Neural cell (in vitro differentiated cells): ENCODE data around the gene CES4A. TPM values are rescaled to one million over a fixed set of nuclear protein-coding genes. Genes with fewer than 3 reads are reported as not detected.

Source experiments
- H2AFZ ChIP-seq: fragments of 200-600, 300-800 bp; sonication (generic), shearing (Covaris generic); 2 replicates; pipeline ENCODE4 v1.6.0; 2014; ENCODE audit warnings: low read depth, mild to moderate bottlenecking, antibody characterized with exemption, low read length, moderate library complexity
- H3F3A ChIP-seq: fragments of 200-600 bp; shearing (Covaris generic); 2 replicates; pipeline ENCODE4 v1.6.1; 2016; ENCODE audit warnings: mild to moderate bottlenecking, moderate library complexity, mixed read lengths, antibody characterized with exemption, low read length; ENCODE audit not compliant: insufficient read depth, poor library complexity, severe bottlenecking
- H3K27ac ChIP-seq: fragments of 200-600, 300-800 bp; sonication (generic), shearing (Covaris generic); 2 replicates; pipeline ENCODE4 v1.5.1; 2014; ENCODE audit warnings: mild to moderate bottlenecking, low read length, moderate library complexity
- H3K27me3 ChIP-seq: fragments of 300-800, 200-600 bp; sonication (generic), shearing (Covaris generic); 2 replicates; pipeline ENCODE4 v1.6.0; 2014; ENCODE audit warnings: mild to moderate bottlenecking, low read depth, low read length, moderate library complexity; ENCODE audit not compliant: insufficient read depth
- H3K36me3 ChIP-seq: fragments of 300-800, 200-600 bp; sonication (generic), shearing (Covaris generic); 2 replicates; pipeline ENCODE4 v1.5.1; 2014; ENCODE audit warnings: mild to moderate bottlenecking, antibody characterized with exemption, low read length, moderate library complexity; ENCODE audit not compliant: insufficient read depth
- H3K4me2 ChIP-seq: fragments of 300-800, 200-600 bp; sonication (generic), shearing (Covaris generic); 2 replicates; pipeline ENCODE4 v1.6.0; 2014; ENCODE audit warnings: mild to moderate bottlenecking, low read length
- H3K4me3 ChIP-seq: fragments of 300-800, 200-600 bp; sonication (generic), shearing (Covaris generic); 2 replicates; pipeline ENCODE4 v1.5.1; 2014; ENCODE audit warnings: mild to moderate bottlenecking, low read length, moderate library complexity
- H3K79me2 ChIP-seq: fragments of 200-600 bp; shearing (Covaris generic); replicated peaks from 2 replicates; pipeline ENCODE4 v1.6.0; 2014; ENCODE audit warnings: mild to moderate bottlenecking, low read length, moderate library complexity; ENCODE audit not compliant: insufficient read depth
- H3K9ac ChIP-seq: fragments of 300-800, 200-600 bp; sonication (generic), shearing (Covaris generic); 2 replicates; pipeline ENCODE4 v1.6.1; 2016; ENCODE audit warnings: mild to moderate bottlenecking, low read length, mixed read lengths
- H3K9me2 ChIP-seq: fragments of 200-600 bp; shearing (Covaris generic); 2 replicates; pipeline ENCODE4 v1.6.1; 2016; ENCODE audit warnings: mild to moderate bottlenecking, low read length, mixed read lengths; ENCODE audit not compliant: insufficient read depth
- H3K9me3 ChIP-seq: fragments of 200-600, 300-800 bp; sonication (generic), shearing (Covaris generic); 2 replicates; pipeline ENCODE4 v1.6.1; 2016; ENCODE audit warnings: mild to moderate bottlenecking, mixed run types, low read length, moderate library complexity, mixed read lengths
- H4K20me1 ChIP-seq: fragments of 200-600 bp; shearing (Covaris generic); 2 replicates; pipeline ENCODE4 v1.6.1; 2016; ENCODE audit warnings: mild to moderate bottlenecking, mixed run types; ENCODE audit not compliant: insufficient read depth
- EP300 ChIP-seq: fragments of 450-650 bp; conservative IDR thresholded peaks from 2 replicates; pipeline ENCODE4 v1.6.1; 2014; ENCODE audit warnings: antibody characterized with exemption, mild to moderate bottlenecking, moderate library complexity; ENCODE audit not compliant: poor library complexity, severe bottlenecking
- EZH2 ChIP-seq: fragments of 200-600, 300-800 bp; shearing (Covaris generic), sonication (generic); IDR thresholded peaks from 2 replicates; pipeline ENCODE4 v1.6.1; 2014; ENCODE audit warnings: antibody characterized with exemption, low read length, borderline replicate concordance, mild to moderate bottlenecking; ENCODE audit not compliant: insufficient read depth, poor library complexity, severe bottlenecking
- MXI1 ChIP-seq: fragments of 450-650 bp; conservative IDR thresholded peaks from 2 replicates; pipeline ENCODE4 v1.6.1; 2014; ENCODE audit warnings: antibody characterized with exemption, mild to moderate bottlenecking; ENCODE audit not compliant: poor library complexity, severe bottlenecking
- POLR2AphosphoS5 ChIP-seq: IDR thresholded peaks from 2 replicates; pipeline ENCODE4 v1.6.1; 2012
- RAD21 ChIP-seq: fragments of 450-650 bp; conservative IDR thresholded peaks from 2 replicates; pipeline ENCODE4 v1.6.1; 2014; ENCODE audit warnings: antibody characterized with exemption, mild to moderate bottlenecking, moderate library complexity
- SMC3 ChIP-seq: fragments of 450-650 bp; conservative IDR thresholded peaks from 2 replicates; pipeline ENCODE4 v1.6.1; 2014; ENCODE audit warnings: antibody characterized with exemption, mild to moderate bottlenecking, moderate library complexity; ENCODE audit not compliant: poor library complexity
- TAF1 ChIP-seq: IDR thresholded peaks from 2 replicates; pipeline ENCODE4 v1.6.1; 2012; ENCODE audit warnings: low read depth
- polyA plus RNA-seq: library from polyadenylated mRNA; depleted of rRNA; stranded (reverse); fragments of >200 nt; gene quantifications from 2 replicates; pipeline ENCODE4 v1.2.3, GENCODE V29; 2014
- TF ChIP-seq, protein P1 (sequence below): fragments of 450-650 bp; IDR thresholded peaks from 2 replicates; pipeline ENCODE4 v1.5.1; 2014; ENCODE audit warnings: antibody characterized with exemption, mild to moderate bottlenecking, moderate library complexity; ENCODE audit not compliant: poor library complexity, severe bottlenecking
- TF ChIP-seq, protein P2 (sequence below): IDR thresholded peaks from 2 replicates; pipeline ENCODE4 v1.6.1; 2012; ENCODE audit warnings: borderline replicate concordance

Gene CES4A
- polyA plus RNA-seq, 1 donor from 2014 or later: 51.2 TPM

DNA sequence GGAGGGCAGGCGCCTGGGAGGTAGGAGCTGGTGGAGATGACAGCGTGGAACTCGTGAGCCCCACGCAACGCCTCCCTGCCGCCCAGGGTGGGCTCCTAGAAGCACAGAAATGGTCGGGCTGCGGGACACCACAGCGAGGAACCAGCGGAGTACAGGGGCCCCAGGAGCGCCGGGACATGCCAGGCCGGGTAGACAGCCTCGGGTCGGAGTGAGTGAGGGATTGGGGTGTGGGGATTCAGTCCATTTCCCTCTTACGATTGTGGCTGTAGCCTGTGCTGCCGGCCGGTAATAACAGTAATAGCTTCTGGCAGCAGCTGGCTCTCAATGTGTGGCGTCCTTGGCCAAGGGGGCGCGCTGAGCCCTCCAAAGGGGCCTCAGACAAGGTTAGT, 39.6 kb upstream of the CES4A start:
- H3F3A ChIP-seq: no peaks in the 10 kb centered on the region
- no peak for TF ChIP-seq RAD21
- TF ChIP-seq EZH2: no peak
- TF ChIP-seq EP300: no peak
- TF ChIP-seq POLR2AphosphoS5: no peak
- TF ChIP-seq, protein P1, sequence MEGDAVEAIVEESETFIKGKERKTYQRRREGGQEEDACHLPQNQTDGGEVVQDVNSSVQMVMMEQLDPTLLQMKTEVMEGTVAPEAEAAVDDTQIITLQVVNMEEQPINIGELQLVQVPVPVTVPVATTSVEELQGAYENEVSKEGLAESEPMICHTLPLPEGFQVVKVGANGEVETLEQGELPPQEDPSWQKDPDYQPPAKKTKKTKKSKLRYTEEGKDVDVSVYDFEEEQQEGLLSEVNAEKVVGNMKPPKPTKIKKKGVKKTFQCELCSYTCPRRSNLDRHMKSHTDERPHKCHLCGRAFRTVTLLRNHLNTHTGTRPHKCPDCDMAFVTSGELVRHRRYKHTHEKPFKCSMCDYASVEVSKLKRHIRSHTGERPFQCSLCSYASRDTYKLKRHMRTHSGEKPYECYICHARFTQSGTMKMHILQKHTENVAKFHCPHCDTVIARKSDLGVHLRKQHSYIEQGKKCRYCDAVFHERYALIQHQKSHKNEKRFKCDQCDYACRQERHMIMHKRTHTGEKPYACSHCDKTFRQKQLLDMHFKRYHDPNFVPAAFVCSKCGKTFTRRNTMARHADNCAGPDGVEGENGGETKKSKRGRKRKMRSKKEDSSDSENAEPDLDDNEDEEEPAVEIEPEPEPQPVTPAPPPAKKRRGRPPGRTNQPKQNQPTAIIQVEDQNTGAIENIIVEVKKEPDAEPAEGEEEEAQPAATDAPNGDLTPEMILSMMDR: no peak
- no peak for TF ChIP-seq TAF1
- no peak for TF ChIP-seq MXI1
- no peaks in the 10 kb centered on the region for H3K79me2 ChIP-seq
- H3K9me3 ChIP-seq: no peaks in the 10 kb centered on the region
- no peak overlapping the region for H3K9ac ChIP-seq
- H3K4me3 ChIP-seq: no peak overlapping the region
- H3K9me2 ChIP-seq: no peaks in the 10 kb centered on the region
- H3K27ac ChIP-seq: no peak overlapping the region
- peaks cover 36% of the 10 kb centered on the region for H3K27me3 ChIP-seq
- H4K20me1 ChIP-seq: no peaks in the 10 kb centered on the region
- H3K4me2 ChIP-seq: no peak overlapping the region
- H3K36me3 ChIP-seq: no peaks in the 10 kb centered on the region
- H2AFZ ChIP-seq: no peak overlapping the region

DNA sequence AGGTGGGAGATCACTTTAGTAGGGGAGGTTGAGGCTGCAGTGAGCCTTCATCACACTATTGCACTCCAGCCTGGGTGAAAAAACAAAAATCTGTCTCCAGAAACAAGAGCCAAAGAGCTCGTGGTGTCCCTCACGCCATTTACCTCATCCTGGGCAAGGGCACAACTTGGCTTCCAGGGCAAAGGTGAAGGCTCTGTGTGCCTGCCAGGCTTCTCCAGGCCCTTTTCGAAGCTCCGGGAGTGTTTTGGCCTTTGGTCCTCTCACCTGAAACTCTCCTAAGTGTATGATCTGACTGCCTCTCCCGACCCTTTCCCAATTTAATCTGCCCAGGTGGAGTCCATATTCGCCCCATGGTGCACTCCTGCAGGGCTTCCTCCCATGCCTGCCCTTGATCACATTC, 38.9 kb upstream of the CES4A start:
- H2AFZ ChIP-seq: no peak overlapping the region
- H3K27me3 ChIP-seq: peaks cover 36% of the 10 kb centered on the region
- H3K36me3 ChIP-seq: no peaks in the 10 kb centered on the region
- H3K9ac ChIP-seq: no peak overlapping the region
- no peaks in the 10 kb centered on the region for H4K20me1 ChIP-seq
- no peaks in the 10 kb centered on the region for H3F3A ChIP-seq
- H3K79me2 ChIP-seq: no peaks in the 10 kb centered on the region
- H3K4me2 ChIP-seq: no peak overlapping the region
- no peaks in the 10 kb centered on the region for H3K9me2 ChIP-seq
- no peak overlapping the region for H3K27ac ChIP-seq
- TF ChIP-seq SMC3 (no peak), EP300 (no peak), RAD21 (no peak), TAF1 (no peak), MXI1 (no peak)
- TF ChIP-seq, protein P2, sequence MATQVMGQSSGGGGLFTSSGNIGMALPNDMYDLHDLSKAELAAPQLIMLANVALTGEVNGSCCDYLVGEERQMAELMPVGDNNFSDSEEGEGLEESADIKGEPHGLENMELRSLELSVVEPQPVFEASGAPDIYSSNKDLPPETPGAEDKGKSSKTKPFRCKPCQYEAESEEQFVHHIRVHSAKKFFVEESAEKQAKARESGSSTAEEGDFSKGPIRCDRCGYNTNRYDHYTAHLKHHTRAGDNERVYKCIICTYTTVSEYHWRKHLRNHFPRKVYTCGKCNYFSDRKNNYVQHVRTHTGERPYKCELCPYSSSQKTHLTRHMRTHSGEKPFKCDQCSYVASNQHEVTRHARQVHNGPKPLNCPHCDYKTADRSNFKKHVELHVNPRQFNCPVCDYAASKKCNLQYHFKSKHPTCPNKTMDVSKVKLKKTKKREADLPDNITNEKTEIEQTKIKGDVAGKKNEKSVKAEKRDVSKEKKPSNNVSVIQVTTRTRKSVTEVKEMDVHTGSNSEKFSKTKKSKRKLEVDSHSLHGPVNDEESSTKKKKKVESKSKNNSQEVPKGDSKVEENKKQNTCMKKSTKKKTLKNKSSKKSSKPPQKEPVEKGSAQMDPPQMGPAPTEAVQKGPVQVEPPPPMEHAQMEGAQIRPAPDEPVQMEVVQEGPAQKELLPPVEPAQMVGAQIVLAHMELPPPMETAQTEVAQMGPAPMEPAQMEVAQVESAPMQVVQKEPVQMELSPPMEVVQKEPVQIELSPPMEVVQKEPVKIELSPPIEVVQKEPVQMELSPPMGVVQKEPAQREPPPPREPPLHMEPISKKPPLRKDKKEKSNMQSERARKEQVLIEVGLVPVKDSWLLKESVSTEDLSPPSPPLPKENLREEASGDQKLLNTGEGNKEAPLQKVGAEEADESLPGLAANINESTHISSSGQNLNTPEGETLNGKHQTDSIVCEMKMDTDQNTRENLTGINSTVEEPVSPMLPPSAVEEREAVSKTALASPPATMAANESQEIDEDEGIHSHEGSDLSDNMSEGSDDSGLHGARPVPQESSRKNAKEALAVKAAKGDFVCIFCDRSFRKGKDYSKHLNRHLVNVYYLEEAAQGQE: no peak
- no peaks in the 10 kb centered on the region for H3K9me3 ChIP-seq
- H3K4me3 ChIP-seq: no peak overlapping the region

DNA sequence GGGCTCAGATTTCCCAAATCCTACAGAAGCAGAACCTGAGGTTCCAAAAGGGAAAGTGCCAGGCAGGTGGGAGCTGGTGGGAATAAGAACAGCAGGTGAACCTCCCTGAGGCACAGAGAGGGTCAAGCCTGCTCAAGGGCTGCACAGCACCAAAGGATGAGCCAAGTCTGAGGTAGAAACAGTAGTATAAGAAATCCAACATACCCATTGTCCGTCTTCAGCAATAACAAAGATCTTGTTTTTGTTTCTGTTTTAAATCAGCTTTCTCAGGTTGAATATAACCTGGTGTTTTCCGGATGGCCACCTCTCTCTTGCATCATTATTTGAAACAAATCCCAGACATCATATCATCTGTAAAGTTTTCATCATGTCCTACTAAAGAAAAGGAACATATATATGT, 38.0 kb upstream of the CES4A start:
- H3K79me2 ChIP-seq: no peaks in the 10 kb centered on the region

More for the DNA sequence above, 38.0 kb upstream of the CES4A start:
- no peak overlapping the region for H3K27ac ChIP-seq
- no peak overlapping the region for H2AFZ ChIP-seq
- peaks cover 36% of the 10 kb centered on the region for H3K27me3 ChIP-seq
- H3K4me3 ChIP-seq: no peak overlapping the region
- no peaks in the 10 kb centered on the region for H3F3A ChIP-seq
- no peaks in the 10 kb centered on the region for H4K20me1 ChIP-seq
- no peaks in the 10 kb centered on the region for H3K9me2 ChIP-seq
- no peaks in the 10 kb centered on the region for H3K36me3 ChIP-seq
- no peak overlapping the region for H3K9ac ChIP-seq
- H3K9me3 ChIP-seq: no peaks in the 10 kb centered on the region
- H3K4me2 ChIP-seq: no peak overlapping the region
- no peak for TF ChIP-seq POLR2AphosphoS5
- TF ChIP-seq, protein P1: no peak
- no peak for TF ChIP-seq RAD21
- TF ChIP-seq, protein P2: no peak
